T47D (cell line): ENCODE data around the gene GID8.

ENCODE experiments used
- DNase-seq, 2 experiments: peaks; one replicate each; pipeline versions ENCODE4 v3.0.0 to v3.0.0-alpha.2; 2011 to 2012; ENCODE audit warnings: low read depth in 1 of 2, low spot score in 1 of 2
- JUND ChIP-seq: IDR thresholded peaks from 2 replicates; pipeline ENCODE4 v1.6.1; 2012; ENCODE audit warnings: low read depth
- in situ Hi-C: cut with HindIII; loops from 2 replicates; pipeline ENCODE4 v1.10.0; 2016; ENCODE audit warnings: low sequenced_read_pairs, low pct_unique_long_range_greater_than_20kb

The GID8 gene

GRCh38 chr20:62979310-62979709 lies 41.4 kb downstream of the GID8 start:
- in situ Hi-C loops, result no loop called here
- no peak for TF ChIP-seq JUND
- no peak for DNase-seq

- TF ChIP-seq JUND, result no peak
- in situ Hi-C loops, result no loop called here
- DNase-seq, result no peak
These were observed 42.0 kb downstream of the GID8 start for GRCh38 chr20:62979876-62980373.

GRCh38 chr20:62980380-62980960 lies 42.5 kb downstream of the GID8 start:
- TF ChIP-seq JUND, result no peak
- no peak for DNase-seq
- in situ Hi-C loops, result no loop called here

GRCh38 chr20:62980970-62981369 lies 43.0 kb downstream of the GID8 start:
- in situ Hi-C loops, result no loop called here

GRCh38 chr20:62982124-62983075 lies 44.5 kb downstream of the GID8 start:
- DNase-seq, result no peak
- in situ Hi-C loops, result no loop called here
- TF ChIP-seq JUND, result no peak

More at GRCh38 chr20:62980970-62981369, 43.0 kb downstream of the GID8 start:
- no peak for TF ChIP-seq JUND
- peak; percentile 63 to 66 for DNase-seq

GRCh38 chr20:62983210-62983609 lies 45.3 kb downstream of the GID8 start:
- no peak for DNase-seq
- TF ChIP-seq JUND, result no peak
- in situ Hi-C loops, result no loop called here

GRCh38 chr20:62984666-62985443 lies 46.9 kb downstream of the GID8 start:
- no peak for DNase-seq
- in situ Hi-C loops, result no loop called here
- TF ChIP-seq JUND, result no peak

- in situ Hi-C loops, result no loop called here
- TF ChIP-seq JUND, result no peak
- DNase-seq, result no peak
These were observed 47.5 kb downstream of the GID8 start for GRCh38 chr20:62985444-62985778.

GRCh38 chr20:62986257-62986800 lies 48.4 kb downstream of the GID8 start:
- no peak for DNase-seq
- TF ChIP-seq JUND, result no peak
- in situ Hi-C loops, result no loop called here

- no peak for DNase-seq
- no peak for TF ChIP-seq JUND
- in situ Hi-C loops, result no loop called here
These were observed 49.2 kb downstream of the GID8 start for GRCh38 chr20:62987114-62987513.

- no peak for DNase-seq
- in situ Hi-C loops, result no loop called here
- TF ChIP-seq JUND, result no peak
These were observed 51.3 kb downstream of the GID8 start for GRCh38 chr20:62989201-62989601.

GRCh38 chr20:62990306-62990825 lies 52.4 kb downstream of the GID8 start:
- no peak for DNase-seq
- in situ Hi-C loops, result no loop called here
- TF ChIP-seq JUND, result no peak
